IMR-90 (cell line): Measurements from ENCODE around the gene ITSN2. TPM values are rescaled to one million over a fixed set of nuclear protein-coding genes. Genes with fewer than 3 reads are reported as not detected.

Experiments
- ATAC-seq: fragments of 200-7000 bp; cut with Tn5 transposase; 2 replicates; pipeline ENCODE4 v1.9.1; 2020; ENCODE audit warnings: low read depth, mild to moderate bottlenecking, moderate library complexity
- BruUV-seq: library from RNA; stranded (reverse); fragments of 400-500 nt; replicated peaks from 2 replicates; lab custom pipeline; 2021; lab: Mats Ljungman, UMichigan
- CTCF ChIA-PET: fragments of 300-600 bp; formaldehyde crosslinking; extraction: SDS; loops from one replicate; lab custom pipeline; 2021; ENCODE audit warnings: antibody characterized with exemption; lab: Yijun Ruan, JAX
- POLR2A ChIA-PET: fragments of 300-600 bp; sonication (Branson Sonifier 250); formaldehyde crosslinking; loops from one replicate; lab custom pipeline; 2022; ENCODE audit warnings: antibody characterized with exemption; ENCODE audit not compliant: unreplicated experiment; lab: Charles Lee
- DNase-seq: peaks from one replicate; pipeline ENCODE4 v3.0.0; 2013
- H2AFZ ChIP-seq: replicated peaks from 2 replicates; pipeline ENCODE3; 2013; ENCODE audit warnings: low read length, mild to moderate bottlenecking; ENCODE audit not compliant: poor library complexity
- H2AK5ac ChIP-seq: 2 replicates; pipeline ENCODE4 v1.6.1; 2013; ENCODE audit warnings: low read depth, low read length, inconsistent platforms
- H2AK9ac ChIP-seq: replicated peaks from 2 replicates; pipeline ENCODE3; 2013; ENCODE audit warnings: mild to moderate bottlenecking, low read depth, low read length, moderate library complexity; ENCODE audit not compliant: poor library complexity
- H2BK120ac ChIP-seq: 2 replicates; pipeline ENCODE4 v1.6.1; 2013; ENCODE audit warnings: low read depth, low read length, inconsistent platforms
- H2BK15ac ChIP-seq: 3 replicates; pipeline ENCODE4 v1.6.1; 2013; ENCODE audit warnings: low read depth, low read length, inconsistent platforms
- H2BK20ac ChIP-seq: 2 replicates; pipeline ENCODE4 v1.6.1; 2013; ENCODE audit warnings: low read depth, mild to moderate bottlenecking, inconsistent platforms, low read length, moderate library complexity
- H2BK5ac ChIP-seq: 2 replicates; pipeline ENCODE4 v1.6.1; 2013; ENCODE audit warnings: mild to moderate bottlenecking, low read depth, low read length, inconsistent platforms; ENCODE audit not compliant: poor library complexity, severe bottlenecking
- H3K14ac ChIP-seq: replicated peaks from 2 replicates; pipeline ENCODE4 v1.6.1; 2013; ENCODE audit warnings: low read depth, low read length, inconsistent platforms
- H3K18ac ChIP-seq: 2 replicates; pipeline ENCODE4 v1.6.1; 2013; ENCODE audit warnings: low read depth, low read length, control low read depth
- H3K23ac ChIP-seq: 2 replicates; pipeline ENCODE4 v1.6.1; 2013; ENCODE audit warnings: low read depth, low read length, inconsistent platforms
- H3K27ac ChIP-seq: 2 replicates; pipeline ENCODE4 v1.5.1; 2013; ENCODE audit warnings: mild to moderate bottlenecking, control low read depth, low read length; ENCODE audit not compliant: insufficient read depth
- H3K27me3 ChIP-seq: 2 replicates; pipeline ENCODE4 v1.6.1; 2013; ENCODE audit warnings: low read length; ENCODE audit not compliant: control insufficient read depth, insufficient read depth
- H3K36me3 ChIP-seq: 2 replicates; pipeline ENCODE4 v1.6.1; 2013; ENCODE audit warnings: low read length, mixed read lengths; ENCODE audit not compliant: control insufficient read depth, insufficient read depth
- H3K4ac ChIP-seq: 2 replicates; pipeline ENCODE4 v1.6.1; 2013; ENCODE audit warnings: low read depth, low read length, inconsistent platforms
- H3K4me1 ChIP-seq: 2 replicates; pipeline ENCODE4 v1.6.1; 2013; ENCODE audit warnings: low read length, mixed read lengths; ENCODE audit not compliant: control insufficient read depth, insufficient read depth
- H3K4me2 ChIP-seq: 2 replicates; pipeline ENCODE4 v1.6.1; 2013; ENCODE audit warnings: low read depth, mild to moderate bottlenecking, control low read depth, low read length, moderate library complexity
- H3K4me3 ChIP-seq: 2 replicates; pipeline ENCODE4 v1.5.1; 2013; ENCODE audit warnings: low read depth, mild to moderate bottlenecking, control low read depth, low read length, moderate library complexity; ENCODE audit not compliant: insufficient read depth
- H3K56ac ChIP-seq: 2 replicates; pipeline ENCODE4 v1.6.1; 2013; ENCODE audit warnings: low read length, inconsistent platforms; ENCODE audit not compliant: insufficient read depth; ENCODE audit errors: extremely low read depth
- H3K79me1 ChIP-seq, 2 experiments: 2 replicates each; pipeline ENCODE4 v1.6.1; 2013; ENCODE audit warnings: low read length in 2 of 2, inconsistent platforms in 1 of 2, low read depth in 1 of 2
- H3K9ac ChIP-seq: 2 replicates; pipeline ENCODE4 v1.6.1; 2013; ENCODE audit warnings: low read depth, low read length, control low read depth
- H3K9me1 ChIP-seq: 2 replicates; pipeline ENCODE4 v1.6.1; 2013; ENCODE audit warnings: low read length, inconsistent platforms; ENCODE audit not compliant: insufficient read depth
- H3K9me3 ChIP-seq: 2 replicates; pipeline ENCODE4 v1.6.1; 2013; ENCODE audit warnings: low read length; ENCODE audit not compliant: control insufficient read depth, insufficient read depth
- H4K20me1 ChIP-seq: 2 replicates; pipeline ENCODE4 v1.6.1; 2013; ENCODE audit warnings: low read length, inconsistent platforms; ENCODE audit not compliant: insufficient read depth
- H4K5ac ChIP-seq: 2 replicates; pipeline ENCODE4 v1.6.1; 2013; ENCODE audit warnings: mild to moderate bottlenecking, low read depth, low read length, control low read depth
- H4K8ac ChIP-seq, 2 experiments: 2 replicates each; pipeline ENCODE4 v1.6.1; 2013; ENCODE audit warnings: low read depth in 2 of 2, low read length in 2 of 2, control low read depth in 1 of 2, inconsistent platforms in 1 of 2
- H4K91ac ChIP-seq: 2 replicates; pipeline ENCODE4 v1.6.1; 2013; ENCODE audit warnings: low read depth, low read length, inconsistent platforms; ENCODE audit not compliant: insufficient read depth
- BHLHE40 ChIP-seq: fragments of 150-350 bp; IDR thresholded peaks from 2 replicates; pipeline ENCODE4 v1.6.1; 2016; ENCODE audit warnings: mild to moderate bottlenecking, low read depth, low read length
- CHD1 ChIP-seq: IDR thresholded peaks from 2 replicates; pipeline ENCODE4 v1.6.1; 2012; ENCODE audit warnings: low read depth, low read length, improper control_type of control experiment
- FOS ChIP-seq: fragments of 150-350 bp; IDR thresholded peaks from 2 replicates; pipeline ENCODE4 v1.6.1; 2016; ENCODE audit warnings: low read depth, low read length
- MAFK ChIP-seq: IDR thresholded peaks from 2 replicates; pipeline ENCODE4 v1.6.1; 2012; ENCODE audit warnings: low read depth, low read length, improper control_type of control experiment
- MAZ ChIP-seq: IDR thresholded peaks from 2 replicates; pipeline ENCODE4 v1.6.1; 2012; ENCODE audit warnings: low read depth, mild to moderate bottlenecking, low read length, improper control_type of control experiment, moderate library complexity, borderline replicate concordance
- MXI1 ChIP-seq: IDR thresholded peaks from 2 replicates; pipeline ENCODE4 v1.6.1; 2012; ENCODE audit warnings: low read depth, mild to moderate bottlenecking, low read length, moderate library complexity, borderline replicate concordance
- NFE2L2 ChIP-seq: fragments of 150-350 bp; IDR thresholded peaks from 2 replicates; pipeline ENCODE4 v1.6.1; 2016; ENCODE audit warnings: low read depth, mild to moderate bottlenecking, low read length
- POLR2A ChIP-seq: IDR thresholded peaks from 2 replicates; pipeline ENCODE4 v1.6.1; 2012; ENCODE audit warnings: mild to moderate bottlenecking, low read depth, low read length
- RAD21 ChIP-seq: IDR thresholded peaks from 2 replicates; pipeline ENCODE4 v1.6.1; 2012; ENCODE audit warnings: low read length, improper control_type of control experiment
- RCOR1 ChIP-seq: IDR thresholded peaks from 2 replicates; pipeline ENCODE4 v1.6.1; 2012; ENCODE audit warnings: mild to moderate bottlenecking, low read length, improper control_type of control experiment; ENCODE audit not compliant: insufficient replicate concordance
- RFX5 ChIP-seq: IDR thresholded peaks from 2 replicates; pipeline ENCODE4 v1.8.0; 2012; ENCODE audit warnings: low read depth, mild to moderate bottlenecking, low read length, moderate library complexity
- SMC3 ChIP-seq: fragments of 150-350 bp; IDR thresholded peaks from 2 replicates; pipeline ENCODE4 v1.6.1; 2016; ENCODE audit warnings: low read depth, mild to moderate bottlenecking, antibody characterized with exemption, low read length, moderate library complexity
- WGBS, 2 experiments: methylation state at CpG; one replicate each; pipeline versions ENCODE4 v1.1.5 to v1.1.7; 2013; ENCODE audit warnings: missing lambda C conversion rate in 2 of 2; ENCODE audit not compliant: insufficient read length in 1 of 2; ENCODE audit errors: extremely low coverage in 2 of 2; 5-methylcytosine and 5-hydroxymethylcytosine counted together
- dilution Hi-C: fragments of 300-500 bp; cut with HindIII; formaldehyde crosslinking; loops from one replicate; pipeline ENCODE4 v1.14.3; 2018; ENCODE audit warnings: low sequenced_read_pairs; ENCODE audit not compliant: unreplicated experiment
- in situ Hi-C: fragments of 300-500 bp; cut with MboI; formaldehyde crosslinking; loops from 3 replicates; pipeline ENCODE4 v1.14.3; 2019; ENCODE audit warnings: low sequenced_read_pairs, inconsistent platforms, mixed read lengths
- intact Hi-C: fragments of 100-400 bp; cut with micrococcal nuclease; formaldehyde crosslinking; loops from 2 replicates; pipeline ENCODE4 v1.10.0; 2022
- polyA plus RNA-seq, 3 experiments: library from polyadenylated mRNA; depleted of rRNA; stranded (reverse); fragments of >200 nt; gene quantifications; 2 replicates each; pipeline ENCODE4 v1.2.3, GENCODE V29; 2012; ENCODE audit warnings: low replicate concordance in 1 of 3
- total RNA-seq: library from RNA; depleted of rRNA; stranded (reverse); fragments of >200 nt; gene quantifications from 2 replicates; pipeline ENCODE4 v1.2.3, GENCODE V29; 2012
- TF ChIP-seq, protein P1 (sequence below): conservative IDR thresholded peaks from 2 replicates; pipeline ENCODE4 v1.5.1; 2012; ENCODE audit warnings: mild to moderate bottlenecking, low read depth, low read length, improper control_type of control experiment
- TF ChIP-seq, protein P2 (sequence below): fragments of 150-350 bp; IDR thresholded peaks from 2 replicates; pipeline ENCODE4 v1.6.1; 2017; ENCODE audit warnings: mild to moderate bottlenecking, antibody characterized with exemption, low read length, low read depth
- TF ChIP-seq, protein P3 (sequence below): fragments of 150-350 bp; IDR thresholded peaks from 2 replicates; pipeline ENCODE4 v1.6.1; 2016; ENCODE audit warnings: low read depth, mild to moderate bottlenecking, low read length, moderate library complexity, borderline replicate concordance

The ITSN2 gene
- total and polyA plus RNA-seq, 2 of the 4 experiments (the other 2 are of a cell fraction) = 10.7 to 17.2 TPM

DNA sequence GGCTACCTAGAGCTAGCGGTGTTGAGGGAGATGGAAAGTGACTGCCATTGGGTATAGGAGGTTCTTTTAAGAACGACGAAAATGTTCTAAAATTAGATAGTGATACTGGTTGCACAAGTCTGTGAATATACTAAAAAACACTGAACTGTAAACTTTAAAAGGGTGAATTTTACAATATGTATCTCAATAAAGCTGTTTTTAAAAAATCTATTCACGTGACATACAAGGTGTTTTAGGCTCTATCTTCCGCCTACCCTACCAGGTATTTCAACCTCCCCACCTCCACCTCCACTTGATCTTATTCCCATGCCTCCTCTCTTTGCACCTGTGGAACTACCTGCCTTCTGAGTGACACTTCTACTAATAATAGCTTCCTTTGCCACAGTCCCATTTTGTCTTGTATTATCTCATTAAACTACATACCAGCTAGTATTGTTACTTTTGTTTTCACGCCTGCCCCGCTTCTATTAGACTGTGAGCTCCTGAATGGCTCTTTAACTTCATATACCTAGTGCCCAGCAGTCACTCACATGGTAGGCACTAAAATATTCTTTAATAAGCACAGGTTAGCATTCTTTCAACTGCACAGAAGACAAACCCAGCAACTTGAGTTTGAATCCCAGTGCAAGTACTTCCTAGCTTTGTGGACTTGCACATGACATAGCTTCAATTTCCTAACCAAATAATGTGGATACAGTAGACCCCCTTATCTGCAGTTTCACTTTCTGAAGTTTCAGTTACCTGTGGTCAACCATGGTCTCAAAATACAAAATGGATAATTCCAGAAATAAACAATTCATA is 9.3 kb downstream of the ITSN2 start:
- no CpG with 5 or more reads among the region's 7 CpGs for WGBS, 2 experiments
- CTCF ChIA-PET = no interaction called here
- TF ChIP-seq, protein P1, sequence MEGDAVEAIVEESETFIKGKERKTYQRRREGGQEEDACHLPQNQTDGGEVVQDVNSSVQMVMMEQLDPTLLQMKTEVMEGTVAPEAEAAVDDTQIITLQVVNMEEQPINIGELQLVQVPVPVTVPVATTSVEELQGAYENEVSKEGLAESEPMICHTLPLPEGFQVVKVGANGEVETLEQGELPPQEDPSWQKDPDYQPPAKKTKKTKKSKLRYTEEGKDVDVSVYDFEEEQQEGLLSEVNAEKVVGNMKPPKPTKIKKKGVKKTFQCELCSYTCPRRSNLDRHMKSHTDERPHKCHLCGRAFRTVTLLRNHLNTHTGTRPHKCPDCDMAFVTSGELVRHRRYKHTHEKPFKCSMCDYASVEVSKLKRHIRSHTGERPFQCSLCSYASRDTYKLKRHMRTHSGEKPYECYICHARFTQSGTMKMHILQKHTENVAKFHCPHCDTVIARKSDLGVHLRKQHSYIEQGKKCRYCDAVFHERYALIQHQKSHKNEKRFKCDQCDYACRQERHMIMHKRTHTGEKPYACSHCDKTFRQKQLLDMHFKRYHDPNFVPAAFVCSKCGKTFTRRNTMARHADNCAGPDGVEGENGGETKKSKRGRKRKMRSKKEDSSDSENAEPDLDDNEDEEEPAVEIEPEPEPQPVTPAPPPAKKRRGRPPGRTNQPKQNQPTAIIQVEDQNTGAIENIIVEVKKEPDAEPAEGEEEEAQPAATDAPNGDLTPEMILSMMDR = no peak
- TF ChIP-seq, protein P2, sequence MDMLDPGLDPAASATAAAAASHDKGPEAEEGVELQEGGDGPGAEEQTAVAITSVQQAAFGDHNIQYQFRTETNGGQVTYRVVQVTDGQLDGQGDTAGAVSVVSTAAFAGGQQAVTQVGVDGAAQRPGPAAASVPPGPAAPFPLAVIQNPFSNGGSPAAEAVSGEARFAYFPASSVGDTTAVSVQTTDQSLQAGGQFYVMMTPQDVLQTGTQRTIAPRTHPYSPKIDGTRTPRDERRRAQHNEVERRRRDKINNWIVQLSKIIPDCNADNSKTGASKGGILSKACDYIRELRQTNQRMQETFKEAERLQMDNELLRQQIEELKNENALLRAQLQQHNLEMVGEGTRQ = no peak
- TF ChIP-seq RCOR1 = no peak
- TF ChIP-seq MAFK = no peak
- TF ChIP-seq RAD21 = no peak
- TF ChIP-seq, protein P3, sequence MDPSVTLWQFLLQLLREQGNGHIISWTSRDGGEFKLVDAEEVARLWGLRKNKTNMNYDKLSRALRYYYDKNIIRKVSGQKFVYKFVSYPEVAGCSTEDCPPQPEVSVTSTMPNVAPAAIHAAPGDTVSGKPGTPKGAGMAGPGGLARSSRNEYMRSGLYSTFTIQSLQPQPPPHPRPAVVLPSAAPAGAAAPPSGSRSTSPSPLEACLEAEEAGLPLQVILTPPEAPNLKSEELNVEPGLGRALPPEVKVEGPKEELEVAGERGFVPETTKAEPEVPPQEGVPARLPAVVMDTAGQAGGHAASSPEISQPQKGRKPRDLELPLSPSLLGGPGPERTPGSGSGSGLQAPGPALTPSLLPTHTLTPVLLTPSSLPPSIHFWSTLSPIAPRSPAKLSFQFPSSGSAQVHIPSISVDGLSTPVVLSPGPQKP = no peak
- no peak for TF ChIP-seq NFE2L2
- no peak for TF ChIP-seq RFX5
- no peak for TF ChIP-seq POLR2A
- TF ChIP-seq BHLHE40 = no peak
- TF ChIP-seq FOS = no peak
- TF ChIP-seq MAZ = no peak
- TF ChIP-seq SMC3 = no peak
- TF ChIP-seq MXI1 = no peak
- TF ChIP-seq CHD1 = no peak

More for the DNA sequence above, 9.3 kb downstream of the ITSN2 start:
- Histone ChIP-seq H4K8ac (no peak overlapping the region), H3K27me3 (no peaks in the 10 kb centered on the region), H3K4me3 (no peak overlapping the region), H3K9ac (no peak overlapping the region), H2AK9ac (no peak overlapping the region), H3K9me1 (peaks cover 5% of the 10 kb centered on the region; the same call in 1 of the 2 replicates), H3K9me3 (no peaks in the 10 kb centered on the region), H3K23ac (no peak overlapping the region), H2BK15ac (no peak overlapping the region), H2AK5ac (no peak overlapping the region), H3K4ac (no peak overlapping the region), H3K4me2 (no peak overlapping the region), H3K18ac (no peak overlapping the region), H4K5ac (no peak overlapping the region), H2BK120ac (no peak overlapping the region), H3K56ac (no peak overlapping the region), H2BK5ac (no peak overlapping the region), H4K20me1 (peaks cover 17% of the 10 kb centered on the region), H3K27ac (no peak overlapping the region), H3K14ac (no peak overlapping the region), H2AFZ (no peak overlapping the region), H3K36me3 (no peaks in the 10 kb centered on the region), H3K4me1 (no peaks in the 10 kb centered on the region; the same call in 1 of the 2 replicates), H3K79me1 (peaks cover 30 to 59% of the 10 kb centered on the region in 2 experiments), H2BK20ac (no peak overlapping the region), H4K91ac (no peak overlapping the region)
- POLR2A ChIA-PET = no interaction called here
- in situ Hi-C loops = no loop called here
- no peak for ATAC-seq
- dilution Hi-C loops = no loop called here
- no TSS peak for BruUV-seq
- no peak for DNase-seq
- intact Hi-C loops = loop anchor here (10.0 kb wide), 1 partner anchor 426 kb away; the partner anchor contains the start of gene ATAD2B
